Right lobe of liver (tissue), 6 donors: ENCODE results near the gene PARD6G. TPM values are rescaled to one million over a fixed set of nuclear protein-coding genes. Genes with fewer than 3 reads are reported as not detected.

Source experiments
- ATAC-seq, 4 donors: fragments of 200-7000 bp; cut with Tn5 transposase; one replicate each; pipeline ENCODE4 v1.9.1; 2020; ENCODE audit warnings: mild to moderate bottlenecking in 4 of 4, moderate library complexity in 4 of 4
- DNase-seq, 3 donors: peaks; one replicate each; pipeline ENCODE4 v3.0.0-alpha.2; 2020
- H3K27ac ChIP-seq, 3 donors: fragments of 200-600 bp; one replicate each; pipeline ENCODE4 v1.8.0; 2022
- H3K27me3 ChIP-seq, 2 donors: fragments of 200-600 bp; one replicate each; pipeline ENCODE4 v1.8.0; 2022
- H3K36me3 ChIP-seq, 4 donors: fragments of 200-600 bp; sonication (generic) in 1 of 4; one replicate each; pipeline versions ENCODE4 v1.5.1 to v1.8.0; 2017 to 2022; ENCODE audit warnings: control low read depth in 1 of 4
- H3K4me1 ChIP-seq, 4 donors: fragments of 200-600 bp; sonication (generic) in 1 of 4; one replicate each; pipeline versions ENCODE4 v1.5.1 to v1.8.0; 2017 to 2022; ENCODE audit warnings: control low read depth in 1 of 4
- H3K4me3 ChIP-seq, 3 donors: fragments of 200-600 bp; one replicate each; pipeline ENCODE4 v1.8.0; 2022
- H3K9me3 ChIP-seq, 4 donors: fragments of 200-600 bp; sonication (generic) in 1 of 4; one replicate each; pipeline versions ENCODE4 v1.5.1 to v1.8.0; 2017 to 2022; ENCODE audit warnings: control low read depth in 1 of 4
- CTCF ChIP-seq, 4 donors: fragments of 200-600 bp in 3 of 4; fragments of 450-650 bp in 1 of 4; IDR thresholded peaks; one replicate each; pipeline versions ENCODE4 v1.5.1 to v1.8.0; 2016 to 2022; ENCODE audit warnings: antibody characterized with exemption in 4 of 4, mild to moderate bottlenecking in 2 of 4
- POLR2A ChIP-seq: fragments of 450-650 bp; IDR thresholded peaks from one replicate; pipeline ENCODE4 v1.6.1; 2017; ENCODE audit warnings: antibody characterized with exemption, mild to moderate bottlenecking
- WGBS: methylation state at CpG from one replicate; pipeline ENCODE4 v1.1.6; 2018; ENCODE audit warnings: low coverage, low lambda C conversion rate; ENCODE audit not compliant: insufficient coverage; ENCODE audit errors: missing lambda C conversion rate; 5-methylcytosine and 5-hydroxymethylcytosine counted together
- intact Hi-C, 2 donors: fragments of 100-400 bp; cut with DNase I; formaldehyde crosslinking; loops; one replicate each; pipeline versions ENCODE4 v1.11.2 to v1.14.1; 2022
- total RNA-seq, 6 experiments: library from RNA; depleted of rRNA in 2 of 6; stranded (reverse); fragments of >200 nt in 2 of 6; fragmentation: NEBNext Ultra II Directional in 3 of 6; extraction: Animal tissue kit (Norgen Biotek cat#: 25700) in 3 of 6; gene quantifications; one replicate each; pipeline versions ENCODE4 v1.1.0 to v1.2.4, GENCODE V29; 2016 to 2023
- donor health status: DM: no; HTN: yes; CAD: no.
- donor health status: DM: no; HTN: no; CAD: no.
- donor health status: DM: no; HTN: no; CAD: no.
- donor health status: DM: no; HTN: yes; CAD: no.
- donor health status: DM: no; HTN: yes; CAD: no.

PARD6G gene
- total RNA-seq, 6 experiments from 2014 or later: 1.1 to 5.5 (median 2.1) TPM

- no peak for DNase-seq
- no peak for TF ChIP-seq CTCF (IDR thresholded peaks at IDR 0.05)
- no peak for TF ChIP-seq POLR2A
- ATAC-seq: no peak
- H3K4me1 ChIP-seq: no peaks in the 10 kb centered on the region
- no peak overlapping the region for H3K27ac ChIP-seq
- H3K4me3 ChIP-seq: no peak overlapping the region
- intact Hi-C loops: no loop called here
- H3K27me3 ChIP-seq: no peaks in the 10 kb centered on the region
- no peaks in the 10 kb centered on the region for H3K9me3 ChIP-seq
- WGBS: 100% methylated on average over 2 of the region's 7 CpGs
- H3K36me3 ChIP-seq: no peaks in the 10 kb centered on the region
These were observed 15.7 kb downstream of the PARD6G start for GRCh38 chr18:80231616-80232015.

GRCh38 chr18:80231151-80231550, 16.2 kb downstream of the PARD6G start:
- WGBS: 86% methylated on average over 6 of the region's 8 CpGs
- intact Hi-C loops: no loop called here
- DNase-seq: no peak

GRCh38 chr18:80229766-80230745, 17.3 kb downstream of the PARD6G start:
- H3K36me3 ChIP-seq: no peaks in the 10 kb centered on the region
- TF ChIP-seq CTCF (IDR thresholded peaks at IDR 0.05) (no peak), POLR2A (no peak)
- DNase-seq: no peak
- H3K27me3 ChIP-seq: no peaks in the 10 kb centered on the region
- intact Hi-C loops: no loop called here
- no peak overlapping the region for H3K27ac ChIP-seq
- no peak overlapping the region for H3K4me3 ChIP-seq
- WGBS: 75% methylated on average over 6 of the region's 22 CpGs
- no peak for ATAC-seq
- no peaks in the 10 kb centered on the region for H3K9me3 ChIP-seq
- no peaks in the 10 kb centered on the region for H3K4me1 ChIP-seq

More at GRCh38 chr18:80231151-80231550, 16.2 kb downstream of the PARD6G start:
- H3K4me1 ChIP-seq: no peaks in the 10 kb centered on the region
- no peak for ATAC-seq
- H3K36me3 ChIP-seq: no peaks in the 10 kb centered on the region
- no peaks in the 10 kb centered on the region for H3K9me3 ChIP-seq
- TF ChIP-seq CTCF (IDR thresholded peaks at IDR 0.05) (no peak), POLR2A (no peak)
- no peaks in the 10 kb centered on the region for H3K27me3 ChIP-seq
- no peak overlapping the region for H3K27ac ChIP-seq
- H3K4me3 ChIP-seq: no peak overlapping the region

- TF ChIP-seq POLR2A: no peak
- TF ChIP-seq CTCF (IDR thresholded peaks at IDR 0.05): no peak
- whole genome bisulfite sequencing: 30% methylated on average over 2 of the region's 3 CpGs
- H3K4me3 ChIP-seq: no peak overlapping the region
These were observed 18.0 kb downstream of the PARD6G start for GRCh38 chr18:80229363-80229762.

More at GRCh38 chr18:80229363-80229762, 18.0 kb downstream of the PARD6G start:
- H3K9me3 ChIP-seq: no peaks in the 10 kb centered on the region
- ATAC-seq (no peak), DNase-seq (no peak)
- H3K27me3 ChIP-seq: no peaks in the 10 kb centered on the region
- intact Hi-C loops: no loop called here
- no peaks in the 10 kb centered on the region for H3K4me1 ChIP-seq
- H3K27ac ChIP-seq: no peak overlapping the region
- no peaks in the 10 kb centered on the region for H3K36me3 ChIP-seq
